Measurements from ENCODE around the gene PIP5KL1.

PIP5KL1 gene

GRCh38 chr9:127903557-127904475 lies 26.8 kb downstream of the PIP5KL1 start:
- Histone ChIP-seq H3K27ac (peak overlapping the region; percentile 38), H3K36me3 (peaks cover 3% of the 10 kb centered on the region; the same call in 1 of the 2 replicates), H3K9me3 (ENCODE audit: severe bottlenecking) (no peaks in the 10 kb centered on the region), H3K4me3 (ENCODE audit: low read depth, low read length) (no peak overlapping the region), H3K27me3 (ENCODE audit: insufficient read depth, low read depth, severe bottlenecking) (no peaks in the 10 kb centered on the region)
- peak; percentile 86 for DNase-seq
- no peak for TF ChIP-seq CTCF (IDR thresholded peaks at IDR 0.05; ENCODE audit: low read depth, low read length)

GRCh38 chr9:127899128-127899943 lies 31.2 kb downstream of the PIP5KL1 start, which contains the start of gene ST6GALNAC6:
TSS of gene ST6GALNAC6 (minus strand) at chr9:127899603. CDS start at chr9:127897981, 1,622 bp downstream.
- H3K27me3 ChIP-seq (ENCODE audit: insufficient read depth, low read depth, severe bottlenecking), result no peaks in the 10 kb centered on the region
- peak within 1 kb of the TSS; percentile 71 for H3K27ac ChIP-seq
- no peak for TF ChIP-seq CTCF (IDR thresholded peaks at IDR 0.05; ENCODE audit: low read depth, low read length)
- peak within 1 kb of the TSS; percentile 80 for H3K4me3 ChIP-seq (ENCODE audit: low read depth, low read length)
- H3K9me3 ChIP-seq (ENCODE audit: severe bottlenecking), result no peaks in the 10 kb centered on the region
- H3K36me3 ChIP-seq, result peaks cover 35% of the 10 kb centered on the region
- DNase-seq, result peak; percentile 76

GRCh38 chr9:127898433-127899127 lies 32.0 kb downstream of the PIP5KL1 start:
- Histone ChIP-seq H3K9me3 (ENCODE audit: severe bottlenecking) (peaks cover 1% of the 10 kb centered on the region), H3K27me3 (ENCODE audit: insufficient read depth, low read depth, severe bottlenecking) (no peaks in the 10 kb centered on the region), H3K27ac (peak overlapping the region; percentile 71), H3K36me3 (peaks cover 43% of the 10 kb centered on the region), H3K4me3 (ENCODE audit: low read depth, low read length) (peak overlapping the region; percentile 80)
- DNase-seq, result no peak
- TF ChIP-seq CTCF (IDR thresholded peaks at IDR 0.05; ENCODE audit: low read depth, low read length), result no peak

GRCh38 chr9:127897193-127897692 lies 33.3 kb downstream of the PIP5KL1 start:
- H3K27ac ChIP-seq, result no peak overlapping the region; the same call in 1 of the 2 replicates
- DNase-seq, result peak; percentile 81

More at GRCh38 chr9:127897193-127897692, 33.3 kb downstream of the PIP5KL1 start:
- Histone ChIP-seq H3K27me3 (ENCODE audit: insufficient read depth, low read depth, severe bottlenecking) (no peaks in the 10 kb centered on the region), H3K36me3 (peaks cover 56% of the 10 kb centered on the region), H3K9me3 (ENCODE audit: severe bottlenecking) (peaks cover 3% of the 10 kb centered on the region), H3K4me3 (ENCODE audit: low read depth, low read length) (no peak overlapping the region)
- TF ChIP-seq CTCF (IDR thresholded peaks at IDR 0.05; ENCODE audit: low read depth, low read length), result no peak

Measured in WERI-Rb-1 (cell line).